Myocyte (in vitro differentiated cells): ENCODE data around the gene ZG16B. TPM values are rescaled to one million over a fixed set of nuclear protein-coding genes. Genes with fewer than 3 reads are reported as not detected.

Experiments
- DNase-seq: peaks from one replicate; pipeline ENCODE4 v3.0.0-alpha.2; 2012; ENCODE audit warnings: low read depth
- total RNA-seq: library from RNA; depleted of rRNA; stranded (reverse); fragments of >200 nt; gene quantifications from 2 replicates; pipeline ENCODE4 v1.2.3, GENCODE V29; 2014

The ZG16B gene
- total RNA-seq, 1 donor from 2014 or later, result not detected

DNA sequence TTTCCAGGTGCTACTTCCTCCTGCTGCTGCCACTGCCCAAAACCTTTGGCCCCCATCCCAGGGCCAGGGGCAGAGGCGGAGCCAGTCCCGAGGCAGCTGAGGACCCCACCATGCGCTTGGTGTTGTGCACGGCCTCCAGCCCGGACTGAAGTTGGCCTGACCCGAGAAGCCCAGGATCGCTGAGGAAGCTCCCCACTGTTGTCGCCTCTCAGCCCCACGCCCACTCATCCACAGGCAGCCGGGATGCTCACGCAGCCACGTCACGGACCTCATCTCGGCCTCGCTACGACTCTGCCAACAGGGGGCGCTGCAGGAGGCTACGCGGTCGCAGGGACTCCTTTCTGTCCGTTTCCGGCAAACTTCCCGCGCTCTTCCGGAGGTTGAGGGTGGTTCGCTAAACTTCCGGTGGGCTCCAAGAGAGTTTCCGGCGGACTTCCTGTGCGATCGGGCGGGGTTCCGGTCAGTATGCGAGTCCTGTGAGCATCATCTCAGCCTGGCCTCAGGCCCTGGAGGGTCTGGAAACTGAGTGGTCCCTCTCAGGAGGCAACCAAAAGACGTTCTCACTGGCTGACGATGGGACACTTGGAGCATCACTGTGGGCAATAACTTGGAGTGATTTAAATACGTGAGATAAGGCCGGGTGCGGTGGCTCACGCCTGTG is 12.4 kb downstream of the ZG16B start:
- no peak for DNase-seq

GRCh38 chr16:2843526-2843925 is 13.4 kb downstream of the ZG16B start:
- DNase-seq, result no peak

- DNase-seq, result no peak
These were observed 15.0 kb downstream of the ZG16B start for GRCh38 chr16:2845116-2845515.

GRCh38 chr16:2846511-2847310 is 16.6 kb downstream of the ZG16B start:
- no peak for DNase-seq

- DNase-seq, result no peak
These were observed 19.0 kb downstream of the ZG16B start for GRCh38 chr16:2848933-2849725.

DNA sequence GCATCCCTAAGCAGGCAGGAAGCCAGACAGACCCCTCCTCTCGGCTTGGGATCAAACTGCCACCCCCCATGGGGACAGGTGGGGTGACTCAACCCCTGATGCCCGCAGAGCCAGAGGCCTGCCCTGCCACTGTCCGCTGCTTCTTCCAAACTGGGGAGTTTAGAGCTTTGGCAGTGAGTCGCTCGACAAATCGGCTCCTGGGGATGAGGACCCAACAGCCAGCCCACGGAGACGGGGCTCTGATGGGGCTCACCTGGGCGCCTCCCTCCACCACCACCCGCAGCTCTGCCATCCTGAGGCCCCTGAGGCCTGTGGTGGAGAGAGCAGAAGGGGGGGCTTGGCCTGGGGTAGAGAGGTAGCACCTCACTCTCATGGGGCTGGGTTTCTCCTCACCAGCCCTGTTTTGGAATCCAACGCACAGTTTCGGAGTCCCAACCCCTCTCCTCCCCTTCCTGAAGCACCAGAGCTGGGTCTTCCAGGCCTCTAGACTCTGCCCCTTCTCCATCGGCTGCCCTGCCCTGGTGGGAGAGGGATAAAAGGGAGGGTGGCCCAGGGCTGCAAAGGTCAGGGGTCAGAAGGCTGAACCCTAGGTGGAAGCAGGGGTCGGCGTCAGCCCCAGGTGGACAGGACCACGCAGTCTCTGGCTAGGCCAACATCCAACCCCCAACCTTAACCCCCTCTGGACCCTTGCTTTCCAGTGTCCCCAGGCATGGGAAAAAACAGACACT is 22.1 kb downstream of the ZG16B start:
- no peak for DNase-seq

DNA sequence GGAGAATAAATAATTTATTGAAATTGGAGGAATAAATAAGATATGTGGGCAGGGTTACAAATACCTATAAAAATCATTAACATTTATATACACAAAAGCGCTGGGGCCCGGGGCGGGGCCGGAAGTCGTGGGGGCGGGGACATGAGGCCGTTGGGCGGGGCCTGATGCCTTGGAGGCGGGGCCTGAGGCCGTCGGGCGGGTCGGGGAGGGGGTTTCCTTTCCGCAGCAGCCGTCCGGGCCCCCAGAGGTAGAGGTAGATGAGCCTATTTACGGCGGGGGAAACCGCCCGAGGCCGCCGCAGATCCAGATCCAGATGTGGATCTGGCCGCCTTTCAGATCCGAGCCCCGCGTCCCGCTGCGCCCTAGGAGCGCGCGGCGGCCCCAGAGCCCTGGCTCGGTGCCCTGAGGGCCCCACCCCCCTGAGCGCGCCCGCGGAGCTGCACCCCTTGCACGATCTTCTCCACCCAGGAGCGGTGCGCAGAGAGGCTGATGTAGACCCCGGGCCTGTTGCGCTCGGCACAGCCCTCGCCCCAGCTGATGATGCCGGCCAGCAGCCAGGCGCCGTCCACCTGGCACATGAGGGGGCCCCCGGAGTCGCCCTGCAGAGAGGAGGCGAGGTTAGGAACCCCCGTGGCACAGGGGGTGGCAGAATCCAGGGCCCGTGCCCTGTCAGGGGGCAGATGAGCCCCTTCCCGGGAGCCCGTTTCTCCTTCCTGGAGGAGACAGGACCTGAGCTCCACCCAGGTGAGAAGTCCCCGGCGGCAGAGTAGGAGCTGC is 22.8 kb downstream of the ZG16B start:
- DNase-seq, result no peak

DNA sequence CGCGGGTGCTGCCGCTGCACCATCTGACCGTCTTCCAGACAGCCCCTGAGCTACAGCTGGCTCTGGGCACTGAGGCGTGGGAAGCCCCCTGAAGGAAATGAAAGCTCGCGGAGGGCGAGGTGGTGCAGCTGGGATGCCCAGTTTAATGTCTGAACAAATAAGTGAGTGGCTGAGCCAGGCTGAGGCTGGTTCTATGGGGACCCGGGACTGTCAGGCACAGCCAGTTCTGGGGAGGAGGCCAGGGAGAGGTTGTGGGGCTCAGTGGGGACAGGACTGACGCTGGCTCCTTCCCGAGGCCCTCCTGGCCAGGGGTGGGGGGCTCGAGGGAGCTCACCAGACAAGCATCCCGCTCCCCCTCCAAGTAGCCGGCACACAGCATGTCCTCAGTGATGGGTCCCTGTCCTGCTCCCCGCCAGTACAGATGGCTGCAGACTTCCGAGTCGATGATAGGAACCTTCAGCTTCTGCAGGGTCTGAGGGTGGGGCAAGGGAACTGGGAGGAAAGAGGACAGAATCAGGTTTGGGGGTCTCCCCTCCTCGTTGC is 23.5 kb downstream of the ZG16B start:
- no peak for DNase-seq

- DNase-seq, result no peak
These were observed 24.7 kb downstream of the ZG16B start for GRCh38 chr16:2854700-2855309.

DNA sequence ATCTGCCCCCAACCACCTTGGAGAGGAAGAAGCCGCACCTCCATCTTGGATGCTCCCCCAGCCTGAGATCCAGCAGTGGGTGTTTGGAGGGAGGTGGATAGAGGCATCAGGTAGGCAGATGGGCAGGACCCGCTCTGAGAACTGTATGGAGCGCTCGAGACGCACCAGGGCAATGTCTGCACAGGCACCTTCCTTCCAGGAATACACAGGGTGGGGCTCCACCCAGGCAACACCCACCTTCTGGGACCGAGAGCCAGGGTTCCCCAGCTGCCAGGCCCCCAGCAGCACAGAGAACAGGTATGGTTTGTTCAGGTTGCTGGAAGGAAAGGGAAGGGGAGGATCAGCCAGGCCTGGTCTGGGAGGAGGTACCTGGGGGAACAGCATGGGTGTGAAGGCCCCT is 25.4 kb downstream of the ZG16B start:
- no peak for DNase-seq

DNA sequence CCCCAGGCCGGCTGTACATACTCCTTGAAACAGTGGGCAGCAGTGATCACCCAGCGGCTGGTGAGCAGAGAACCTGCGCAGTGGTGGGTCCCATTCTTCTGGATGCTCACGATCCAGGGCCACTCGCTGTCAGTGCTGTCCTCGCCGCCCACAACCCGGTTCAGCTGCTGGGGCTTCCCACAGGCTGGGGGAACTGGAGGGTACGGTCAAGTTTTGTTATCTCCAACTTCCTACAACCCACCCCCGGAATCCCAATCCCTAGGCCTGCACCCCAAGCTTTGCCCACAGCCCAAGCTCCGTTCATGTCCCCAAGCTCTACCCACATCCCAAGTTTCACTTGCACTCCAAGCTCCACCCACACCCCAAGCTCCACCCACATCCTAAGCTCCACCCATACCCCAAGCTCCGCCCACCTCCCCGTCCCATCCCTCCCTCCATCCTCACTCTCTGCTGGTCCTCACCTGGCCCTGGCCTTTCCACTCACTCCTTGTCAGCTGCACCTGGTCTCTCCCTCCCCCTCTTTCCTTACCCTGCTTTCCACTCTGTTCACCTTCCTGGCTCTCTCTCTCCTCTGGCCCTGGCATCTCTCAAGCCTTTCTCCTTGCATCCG is 26.1 kb downstream of the ZG16B start:
- no peak for DNase-seq

DNA sequence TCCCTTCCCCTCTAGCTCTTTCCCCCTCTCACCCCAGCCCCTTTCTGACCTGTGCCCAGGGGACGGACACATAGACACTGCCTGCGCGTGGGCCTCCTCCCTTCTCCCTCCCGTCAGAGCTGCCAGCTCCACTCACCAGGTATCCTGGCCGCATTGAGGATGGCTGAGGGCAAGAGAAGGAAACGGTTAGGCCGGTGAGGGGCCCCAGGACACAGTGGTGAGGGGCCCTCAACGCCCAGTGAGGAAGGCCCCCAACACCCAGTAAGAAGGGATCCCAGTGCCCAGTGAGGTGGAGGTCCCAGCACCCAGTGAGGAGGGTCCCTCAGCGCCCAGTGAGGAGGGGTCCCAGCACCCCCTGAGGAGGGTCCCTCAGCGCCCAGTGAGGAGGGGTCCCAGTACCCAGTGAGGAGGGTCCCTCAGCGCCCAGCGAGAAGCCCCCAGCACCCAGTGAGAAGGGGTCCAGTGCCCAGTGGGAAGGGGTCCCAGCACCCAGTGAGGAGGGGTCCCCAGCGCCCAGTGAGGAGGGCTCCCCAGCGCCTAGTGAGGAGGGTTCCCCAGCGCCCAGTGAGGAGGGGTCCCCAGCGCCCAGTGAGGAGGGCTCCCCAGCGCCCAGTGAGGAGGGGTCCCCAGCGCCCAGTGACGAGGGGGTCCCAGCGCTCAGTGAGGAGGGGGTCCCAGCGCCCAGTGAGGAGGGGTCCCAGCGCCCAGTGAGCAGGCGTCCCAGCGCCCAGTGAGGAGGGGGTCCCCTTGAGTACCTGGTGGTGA is 26.8 kb downstream of the ZG16B start:
- no peak for DNase-seq

DNA sequence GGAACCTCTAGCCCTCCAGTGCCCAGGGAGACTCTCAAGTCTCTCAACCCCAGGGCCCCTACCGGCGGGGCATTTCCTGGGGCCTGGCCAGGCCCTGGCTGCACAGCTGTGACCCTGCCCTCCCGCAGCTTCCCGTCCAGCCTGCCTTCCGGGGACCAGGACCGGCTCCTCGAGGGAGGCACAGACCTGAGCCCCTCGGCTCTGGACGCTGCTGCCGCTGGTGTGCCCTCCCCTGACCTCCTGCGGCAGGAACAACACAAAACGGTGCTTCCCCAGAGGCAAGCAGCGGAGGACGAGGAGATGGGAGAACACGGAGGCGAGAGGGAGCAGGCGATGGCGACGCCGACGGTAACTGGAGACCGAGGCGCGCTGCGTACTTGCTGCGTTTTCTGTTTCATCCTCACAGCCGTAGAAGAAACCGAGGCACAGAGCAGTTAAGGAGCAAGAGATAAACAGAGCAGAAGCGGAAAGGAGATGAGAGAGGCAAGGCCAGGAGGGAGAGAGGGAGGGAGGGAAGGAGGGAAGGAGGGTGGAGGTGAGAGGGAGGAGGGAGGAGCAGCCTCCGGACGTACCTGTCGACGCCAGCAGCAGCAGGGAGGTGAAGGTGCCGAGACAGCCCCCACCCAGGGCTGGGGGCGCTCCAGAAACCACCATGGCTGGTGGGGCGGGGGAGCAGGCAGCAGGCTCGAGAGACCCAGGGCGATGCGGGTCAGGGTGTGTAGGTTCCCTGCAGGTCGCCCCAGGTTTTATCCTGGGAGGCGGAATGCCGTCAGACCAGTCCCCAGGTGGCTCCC is 27.5 kb downstream of the ZG16B start, which contains the start of gene PRSS22:
TSS of gene PRSS22 (minus strand) at position 720 of the 794 bp plus-strand sequence. CDS start at position 654, 66 bp downstream.
- DNase-seq, result no peak

- no peak for DNase-seq
These were observed 28.3 kb downstream of the ZG16B start for GRCh38 chr16:2858245-2859025.

GRCh38 chr16:2859686-2860265 is 29.7 kb downstream of the ZG16B start:
- DNase-seq, result no peak

DNA sequence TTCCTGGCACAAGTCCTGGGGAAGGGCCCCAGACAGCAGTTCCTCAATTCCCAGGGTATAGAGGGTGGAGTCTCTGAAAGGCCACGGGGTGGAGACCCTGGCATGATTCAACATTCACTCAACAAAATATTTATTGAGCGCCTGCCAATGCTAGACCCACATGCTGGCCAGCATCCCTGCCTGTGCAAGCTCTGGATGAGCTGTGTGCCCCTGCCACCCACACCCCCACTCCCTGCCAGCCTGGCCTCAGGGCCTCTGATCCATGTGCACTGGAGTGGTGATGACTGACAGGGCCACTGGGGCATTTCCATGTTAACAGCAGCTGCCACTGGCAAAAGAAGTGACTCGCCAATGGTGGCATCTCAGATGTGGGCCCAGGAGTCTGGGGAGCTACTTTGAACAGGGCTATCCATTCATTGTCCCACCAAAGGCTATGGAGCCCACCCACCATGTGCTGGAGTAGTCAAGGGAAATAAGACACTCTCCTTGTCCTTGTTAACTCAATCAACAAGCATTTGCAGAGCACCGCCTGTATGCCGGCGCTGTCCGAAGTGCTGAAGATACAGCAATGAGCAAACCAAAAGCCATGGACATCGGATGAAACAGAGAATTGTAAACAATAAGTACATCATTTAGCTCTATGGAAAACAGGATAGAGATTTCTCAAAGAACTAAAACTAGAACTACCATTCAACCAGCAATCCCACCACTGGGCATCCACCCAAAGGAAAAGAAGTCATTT is 30.9 kb downstream of the ZG16B start:
- peak; percentile 20 for DNase-seq
